Effector memory CD4-positive, alpha-beta T cell (primary cell): ENCODE results near the gene CTSH.

Experiments
- DNase-seq, 3 donors: peaks; one replicate each; pipeline ENCODE4 v3.0.0-alpha.2; 2020
- H3K27ac ChIP-seq: 2 replicates; pipeline ENCODE4 v1.7.0; 2013; ENCODE audit warnings: mild to moderate bottlenecking, low read length, moderate library complexity; ENCODE audit not compliant: insufficient read depth, poor library complexity, severe bottlenecking
- H3K27me3 ChIP-seq: replicated peaks from 2 replicates; pipeline ENCODE4 v1.7.0; 2013; ENCODE audit warnings: mild to moderate bottlenecking, low read length; ENCODE audit not compliant: insufficient read depth, control insufficient read depth, poor library complexity, severe bottlenecking
- H3K36me3 ChIP-seq: 2 replicates; pipeline ENCODE4 v1.7.0; 2013; ENCODE audit warnings: mild to moderate bottlenecking, low read length, moderate library complexity; ENCODE audit not compliant: control insufficient read depth, insufficient read depth
- H3K4me1 ChIP-seq: 2 replicates; pipeline ENCODE4 v1.7.0; 2013; ENCODE audit warnings: low read length, mild to moderate bottlenecking; ENCODE audit not compliant: control insufficient read depth, insufficient read depth, poor library complexity, severe bottlenecking
- H3K4me3 ChIP-seq: 2 replicates; pipeline ENCODE4 v1.7.0; 2013; ENCODE audit warnings: low read length, low read depth, mild to moderate bottlenecking; ENCODE audit not compliant: insufficient read depth, poor library complexity, severe bottlenecking
- H3K9me3 ChIP-seq: 2 replicates; pipeline ENCODE4 v1.7.0; 2013; ENCODE audit warnings: mild to moderate bottlenecking, low read length, moderate library complexity; ENCODE audit not compliant: control insufficient read depth

Gene CTSH

GRCh38 chr15:78922527-78922926 lies 22.3 kb downstream of the CTSH start:
- no peak for DNase-seq
- H3K4me3 ChIP-seq, result no peak overlapping the region
- no peak overlapping the region for H3K27ac ChIP-seq
- peaks cover 60% of the 10 kb centered on the region for H3K36me3 ChIP-seq
- H3K4me1 ChIP-seq, result no peaks in the 10 kb centered on the region
- no peaks in the 10 kb centered on the region for H3K27me3 ChIP-seq
- no peaks in the 10 kb centered on the region for H3K9me3 ChIP-seq

- Histone ChIP-seq H3K4me1 (no peaks in the 10 kb centered on the region), H3K4me3 (no peak overlapping the region), H3K27me3 (no peaks in the 10 kb centered on the region), H3K9me3 (no peaks in the 10 kb centered on the region), H3K36me3 (peaks cover 61% of the 10 kb centered on the region), H3K27ac (no peak overlapping the region)
- no peak for DNase-seq
Measured at GRCh38 chr15:78921940-78922339, 22.9 kb downstream of the CTSH start.

GRCh38 chr15:78921517-78921916 lies 23.3 kb downstream of the CTSH start:
- H3K36me3 ChIP-seq, result peaks cover 61% of the 10 kb centered on the region
- no peak for DNase-seq
- H3K4me1 ChIP-seq, result no peaks in the 10 kb centered on the region

GRCh38 chr15:78917888-78918287 lies 27.0 kb downstream of the CTSH start:
- H3K27ac ChIP-seq, result no peak overlapping the region
- H3K4me3 ChIP-seq, result no peak overlapping the region
- H3K4me1 ChIP-seq, result no peaks in the 10 kb centered on the region
- no peak for DNase-seq
- H3K9me3 ChIP-seq, result no peaks in the 10 kb centered on the region
- no peaks in the 10 kb centered on the region for H3K27me3 ChIP-seq
- H3K36me3 ChIP-seq, result peaks cover 45% of the 10 kb centered on the region

More at GRCh38 chr15:78921517-78921916, 23.3 kb downstream of the CTSH start:
- Histone ChIP-seq H3K27me3 (no peaks in the 10 kb centered on the region), H3K27ac (no peak overlapping the region), H3K4me3 (no peak overlapping the region), H3K9me3 (no peaks in the 10 kb centered on the region)

GRCh38 chr15:78916088-78916487 lies 28.8 kb downstream of the CTSH start:
- DNase-seq, result no peak
- no peak overlapping the region for H3K27ac ChIP-seq
- no peaks in the 10 kb centered on the region for H3K4me1 ChIP-seq
- H3K27me3 ChIP-seq, result no peaks in the 10 kb centered on the region
- H3K9me3 ChIP-seq, result no peaks in the 10 kb centered on the region
- peaks cover 34% of the 10 kb centered on the region for H3K36me3 ChIP-seq
- no peak overlapping the region for H3K4me3 ChIP-seq

GRCh38 chr15:78915341-78916087 lies 29.3 kb downstream of the CTSH start:
- no peak overlapping the region for H3K4me3 ChIP-seq
- H3K4me1 ChIP-seq, result no peaks in the 10 kb centered on the region
- H3K27ac ChIP-seq, result no peak overlapping the region
- H3K36me3 ChIP-seq, result peaks cover 32% of the 10 kb centered on the region
- no peaks in the 10 kb centered on the region for H3K9me3 ChIP-seq
- DNase-seq, result no peak
- no peaks in the 10 kb centered on the region for H3K27me3 ChIP-seq

GRCh38 chr15:78914027-78914764 lies 30.6 kb downstream of the CTSH start:
- DNase-seq, result no peak
- Histone ChIP-seq H3K4me3 (no peak overlapping the region), H3K36me3 (peaks cover 23% of the 10 kb centered on the region), H3K4me1 (no peaks in the 10 kb centered on the region), H3K27me3 (no peaks in the 10 kb centered on the region), H3K27ac (no peak overlapping the region), H3K9me3 (no peaks in the 10 kb centered on the region)

GRCh38 chr15:78913012-78913411 lies 31.8 kb downstream of the CTSH start:
- no peak overlapping the region for H3K4me3 ChIP-seq
- no peak for DNase-seq
- no peaks in the 10 kb centered on the region for H3K27me3 ChIP-seq
- peaks cover 23% of the 10 kb centered on the region for H3K36me3 ChIP-seq
- no peak overlapping the region for H3K27ac ChIP-seq
- H3K9me3 ChIP-seq, result no peaks in the 10 kb centered on the region
- no peaks in the 10 kb centered on the region for H3K4me1 ChIP-seq

- H3K4me1 ChIP-seq, result no peaks in the 10 kb centered on the region
- no peaks in the 10 kb centered on the region for H3K9me3 ChIP-seq
- H3K27me3 ChIP-seq, result no peaks in the 10 kb centered on the region
- peaks cover 17% of the 10 kb centered on the region for H3K36me3 ChIP-seq
- H3K4me3 ChIP-seq, result no peak overlapping the region
- H3K27ac ChIP-seq, result no peak overlapping the region
- DNase-seq, result no peak
Measured at GRCh38 chr15:78912316-78912715, 32.5 kb downstream of the CTSH start.

GRCh38 chr15:78910271-78910670 lies 34.6 kb downstream of the CTSH start:
- no peak overlapping the region for H3K27ac ChIP-seq
- no peak for DNase-seq
- no peak overlapping the region for H3K4me3 ChIP-seq
- H3K4me1 ChIP-seq, result no peaks in the 10 kb centered on the region
- H3K27me3 ChIP-seq, result no peaks in the 10 kb centered on the region
- H3K9me3 ChIP-seq, result no peaks in the 10 kb centered on the region
- peaks cover 35% of the 10 kb centered on the region for H3K36me3 ChIP-seq
